K562 (cell line): ENCODE measurements around the gene PPP3CB. TPM values are rescaled to one million over a fixed set of nuclear protein-coding genes. Genes with fewer than 3 reads are reported as not detected.
A peak's percentile ranks its signal among the peaks of the same experiment; 100 is the strongest.

Experiments used
- ATF1 ChIP-seq, 2 experiments: fragments of 450-650 bp in 1 of 2; IDR thresholded peaks; 2 replicates each; pipeline ENCODE4 v1.6.1; 2016; ENCODE audit warnings: missing compliant biosample characterization in 1 of 2, missing genetic modification characterization in 1 of 2
- CBX1 ChIP-seq: sonication (generic); IDR thresholded peaks from 2 replicates; pipeline ENCODE4 v1.6.1; 2016; ENCODE audit warnings: antibody characterized with exemption, low read depth, mild to moderate bottlenecking
- IFI16 ChIP-seq: fragments of 250-450 bp; sonication (Bioruptor Pico); IDR thresholded peaks from 2 replicates; pipeline ENCODE4 v2.1.2; 2022; ENCODE audit warnings: mild to moderate bottlenecking, inconsistent platforms
- MEIS2 ChIP-seq: fragments of 450-650 bp; IDR thresholded peaks from 2 replicates; pipeline ENCODE4 v1.6.1; 2014; ENCODE audit warnings: mild to moderate bottlenecking; ENCODE audit not compliant: partially characterized antibody
- NRF1 ChIP-seq, 2 experiments: fragments of 450-650 bp; IDR thresholded peaks in 1 of 2; conservative IDR thresholded peaks in 1 of 2; 2 replicates each; pipeline ENCODE4 v1.6.1; 2014; ENCODE audit warnings: mild to moderate bottlenecking in 2 of 2
- PATZ1 ChIP-seq: fragments of 250-450 bp; sonication (Bioruptor Pico); IDR thresholded peaks from 2 replicates; pipeline ENCODE4 v1.5.0; 2020; ENCODE audit warnings: mild to moderate bottlenecking, borderline replicate concordance
- RAD51 ChIP-seq: fragments of 450-650 bp; IDR thresholded peaks from 2 replicates; pipeline ENCODE4 v1.7.1; 2016; ENCODE audit warnings: low read depth, mild to moderate bottlenecking, borderline replicate concordance
- STAT5B ChIP-seq: fragments of 250-450 bp; sonication (Bioruptor Pico); IDR thresholded peaks from 2 replicates; pipeline ENCODE4 v1.8.0; 2021; ENCODE audit warnings: mild to moderate bottlenecking, inconsistent platforms
- TCF3 ChIP-seq: sonication (generic); formaldehyde crosslinking; IDR thresholded peaks from 2 replicates; pipeline ENCODE4 v1.4.0; 2020; ENCODE audit warnings: mild to moderate bottlenecking, missing genetic modification reagents
- ZBTB40 ChIP-seq, 2 experiments: fragments of 450-650 bp in 1 of 2; sonication (generic) in 1 of 2; formaldehyde crosslinking in 1 of 2; IDR thresholded peaks; 2 replicates each; pipeline versions ENCODE4 v1.7.1 to v1.9.0; 2016 to 2022; ENCODE audit warnings: inconsistent platforms in 1 of 2, mild to moderate bottlenecking in 1 of 2, missing genetic modification reagents in 1 of 2
- ZBTB7A ChIP-seq: IDR thresholded peaks from 2 replicates; pipeline ENCODE4 v1.6.1; 2011; ENCODE audit warnings: low read depth, mild to moderate bottlenecking, low read length, moderate library complexity, borderline replicate concordance; ENCODE audit not compliant: control insufficient read depth
- ZNF282 ChIP-seq: sonication (generic); formaldehyde crosslinking; IDR thresholded peaks from 2 replicates; pipeline ENCODE4 v1.8.1; 2023; ENCODE audit warnings: missing genetic modification reagents
- ZNF639 ChIP-seq, 2 experiments: fragments of 200-800 bp in 1 of 2; sonication (Bioruptor generic) in 1 of 2; sonication (generic) in 1 of 2; formaldehyde crosslinking in 1 of 2; IDR thresholded peaks in 1 of 2; conservative IDR thresholded peaks in 1 of 2; 2 replicates each; pipeline versions ENCODE4 v1.5.0 to v1.6.1; 2016 to 2020; ENCODE audit warnings: missing compliant biosample characterization in 1 of 2, missing genetic modification characterization in 1 of 2, missing genetic modification reagents in 1 of 2
- polyA plus RNA-seq, 8 experiments: library from polyadenylated mRNA; depleted of rRNA in 4 of 8; stranded (reverse) in 5 of 8; unstranded in 3 of 8; fragments of >200 nt; fragmentation: Nextera tagmentation in 2 of 8; fragmentation: Illumina TruSeq in 1 of 8; extraction: Ambion mirVana in 2 of 8; extraction: Trizol in 1 of 8; gene quantifications; 2 replicates each; pipeline versions ENCODE4 v1.2.1 to v1.2.3, GENCODE V29; 2011 to 2014; ENCODE audit warnings: inconsistent platforms in 1 of 8, missing spikeins in 1 of 8
- total RNA-seq, 7 experiments: library from RNA; depleted of rRNA in 6 of 7; stranded (reverse); fragments of >200 nt in 6 of 7; fragmentation: Illumina TruSeq in 2 of 7; extraction: Trizol in 2 of 7; gene quantifications; 2 replicates each; pipeline versions ENCODE4 v1.2.1 to v1.2.3, GENCODE V29; 2011 to 2021; ENCODE audit warnings: low replicate concordance in 1 of 7

The PPP3CB gene
- total and polyA plus RNA-seq, 9 of the 15 experiments (the other 6 are each of a cell fraction or from before 2014, with no cell fraction given) = 9.6 to 27.6 (median 17.8) TPM

GRCh38 chr10:73413528-73414229, 82.1 kb downstream of the PPP3CB start, which contains the start of gene ANXA7 (continued):
- TF ChIP-seq ZBTB40 (IDR thresholded peaks at IDR 0.05) (peak; percentile 65; the same call in 1 of the 2 replicates), ZBTB40 (CRISPR knock-in tag; IDR thresholded peaks at IDR 0.05) (no peak), NRF1 (conservative IDR thresholded peaks at IDR 0.05 in 1 of 2, IDR thresholded peaks at IDR 0.05 in 1 of 2) (peak; percentile 61 to 70), RAD51 (peak; percentile 16; the same call in 1 of the 2 replicates), STAT5B (no peak), TCF3 (peak; percentile 39; the same call in 1 of the 2 replicates), ZBTB7A (peak; percentile 89; the same call in 1 of the 2 replicates), ZNF282 (CRISPR knock-in tag) (peak; percentile 87; the same call in 1 of the 2 replicates), MEIS2 (peak; percentile 33), PATZ1 (CRISPR knock-in tag) (no peak), ZNF639 (CRISPR knock-in tag; conservative IDR thresholded peaks at IDR 0.05 in 1 of 2, IDR thresholded peaks at IDR 0.05 in 1 of 2) (peak in 1 of 2 experiments; percentile 75; a peak in 2 of 4 replicates), ATF1 (CRISPR knock-in tag; IDR thresholded peaks at IDR 0.05) (no peak), ATF1 (tag; IDR thresholded peaks at IDR 0.05) (peak; percentile 89), CBX1 (peak; percentile 52; the same call in 1 of the 2 replicates), IFI16 (CRISPR knock-in tag) (no peak)
